Endothelial cell of umbilical vein (primary cell): Measurements from ENCODE around the gene RPP25. TPM values are rescaled to one million over a fixed set of nuclear protein-coding genes. Genes with fewer than 3 reads are reported as not detected.

ENCODE experiments used
- BruUV-seq: library from RNA; stranded (reverse); fragments of 400-500 nt; replicated peaks from 2 replicates; lab custom pipeline; 2021; lab: Mats Ljungman, UMichigan
- CTCF ChIA-PET: fragments of 300-600, 350-600 bp; sonication (Branson Sonifier 250); formaldehyde crosslinking; loops from one replicate; lab custom pipeline; 2021; ENCODE audit warnings: antibody characterized with exemption, inconsistent platforms; lab: Charles Lee
- POLR2A ChIA-PET: fragments of 300-600, 350-600 bp; sonication (Branson Sonifier 250); formaldehyde crosslinking; loops from one replicate; lab custom pipeline; 2021; ENCODE audit warnings: antibody characterized with exemption, inconsistent platforms; lab: Charles Lee
- DNase-seq: peaks from one replicate; pipeline ENCODE4 v3.0.0-alpha.2; 2011; ENCODE audit warnings: low read depth, low spot score
- FAIRE-seq: peaks from 2 replicates; lab custom pipeline; 2011; peaks lifted over from hg19 to GRCh38; lab: Jason Lieb, UNC
- H2AFZ ChIP-seq: 2 replicates; pipeline ENCODE4 v1.6.0; 2012; ENCODE audit warnings: low read depth, low read length, control low read depth, inconsistent platforms
- H3K27ac ChIP-seq: 2 replicates; pipeline ENCODE4 v1.5.1; 2011; ENCODE audit warnings: low read depth, mild to moderate bottlenecking, control low read depth, low read length, moderate library complexity; ENCODE audit not compliant: insufficient read depth
- H3K27me3 ChIP-seq, 2 experiments: 2 replicates each; pipeline versions ENCODE4 v1.6.0 to v1.6.1; 2011; ENCODE audit warnings: low read length in 2 of 2, mixed read lengths in 1 of 2; ENCODE audit not compliant: control insufficient read depth in 2 of 2, insufficient read depth in 2 of 2
- H3K36me3 ChIP-seq, 2 experiments: 2 replicates in 1 of 2; 3 replicates in 1 of 2; pipeline ENCODE4 v1.5.1; 2011; ENCODE audit warnings: low read length in 2 of 2, mild to moderate bottlenecking in 1 of 2, moderate library complexity in 1 of 2; ENCODE audit not compliant: control insufficient read depth in 2 of 2, insufficient read depth in 2 of 2; ENCODE audit errors: extremely low read depth in 1 of 2
- H3K4me1 ChIP-seq: 3 replicates; pipeline ENCODE4 v1.5.1; 2011; ENCODE audit warnings: mild to moderate bottlenecking, low read length; ENCODE audit not compliant: control insufficient read depth, insufficient read depth; ENCODE audit errors: extremely low read depth
- H3K4me2 ChIP-seq: 2 replicates; pipeline ENCODE4 v1.6.1; 2011; ENCODE audit warnings: low read length, control low read depth, mixed read lengths; ENCODE audit not compliant: insufficient read depth
- H3K4me3 ChIP-seq, 3 experiments: fragments of 200-600 bp in 1 of 3; sonication (generic), shearing (Covaris generic) in 1 of 3; replicated peaks in 1 of 3; 2 replicates each; pipeline ENCODE4 v1.5.1; 2011 to 2016; ENCODE audit warnings: control low read depth in 3 of 3, low read length in 3 of 3, mild to moderate bottlenecking in 2 of 3, inconsistent platforms in 1 of 3, low read depth in 1 of 3, moderate library complexity in 1 of 3; ENCODE audit not compliant: insufficient read depth in 1 of 3
- H3K79me2 ChIP-seq: 2 replicates; pipeline ENCODE4 v1.6.0; 2012; ENCODE audit warnings: low read length, inconsistent platforms; ENCODE audit not compliant: control insufficient read depth, insufficient read depth
- H3K9ac ChIP-seq: replicated peaks from 2 replicates; pipeline ENCODE3; 2011; ENCODE audit warnings: low read length, control low read depth; ENCODE audit not compliant: insufficient read depth; ENCODE audit errors: extremely low read depth
- H3K9me1 ChIP-seq: replicated peaks from 3 replicates; pipeline ENCODE4 v1.6.0; 2011; ENCODE audit warnings: mild to moderate bottlenecking, low read length; ENCODE audit not compliant: control insufficient read depth, insufficient read depth; ENCODE audit errors: extremely low read depth
- H3K9me3 ChIP-seq: replicated peaks from 2 replicates; pipeline ENCODE4 v1.5.1; 2012; ENCODE audit warnings: low read length, inconsistent platforms; ENCODE audit not compliant: control insufficient read depth, insufficient read depth
- H4K20me1 ChIP-seq: replicated peaks from 2 replicates; pipeline ENCODE3; 2011; ENCODE audit warnings: mild to moderate bottlenecking, low read length; ENCODE audit not compliant: control insufficient read depth, insufficient read depth; ENCODE audit errors: extremely low read depth
- EZH2 ChIP-seq: IDR thresholded peaks from 2 replicates; pipeline ENCODE4 v1.6.1; 2012; ENCODE audit warnings: borderline replicate concordance, low read depth, mild to moderate bottlenecking, moderate library complexity, low read length, inconsistent platforms; ENCODE audit not compliant: severe bottlenecking
- FOS ChIP-seq: IDR thresholded peaks from 2 replicates; pipeline ENCODE4 v1.6.1; 2011; ENCODE audit warnings: mild to moderate bottlenecking, low read length, moderate library complexity, borderline replicate concordance; ENCODE audit not compliant: insufficient read depth
- GATA2 ChIP-seq: IDR thresholded peaks from 2 replicates; pipeline ENCODE4 v1.7.0; 2011; ENCODE audit warnings: low read depth, mild to moderate bottlenecking, moderate library complexity, mixed read lengths, low read length; ENCODE audit not compliant: insufficient read length, insufficient read depth
- MAX ChIP-seq: IDR thresholded peaks from 2 replicates; pipeline ENCODE4 v1.6.1; 2011; ENCODE audit not compliant: insufficient read depth, insufficient read length
- MYC ChIP-seq: IDR thresholded peaks from one replicate; pipeline ENCODE4 v1.6.1; 2011; ENCODE audit warnings: mild to moderate bottlenecking, low read depth, low read length
- dilution Hi-C: fragments of 300-500 bp; cut with MboI; formaldehyde crosslinking; loops from one replicate; pipeline ENCODE4 v1.15.0; 2019; ENCODE audit warnings: low sequenced_read_pairs; ENCODE audit not compliant: extremely low pct_ligation_motif_present
- intact Hi-C: fragments of 100-400 bp; cut with micrococcal nuclease; formaldehyde crosslinking; loops from one replicate; pipeline ENCODE4 v1.10.0; 2022
- polyA plus RNA-seq, 4 experiments: library from polyadenylated mRNA; depleted of rRNA in 3 of 4; stranded (reverse) in 3 of 4; unstranded in 1 of 4; fragments of >200 nt; gene quantifications; 2 replicates each; pipeline versions ENCODE4 v1.2.1 to v1.2.3, GENCODE V29; 2011 to 2012; ENCODE audit warnings: missing spikeins in 1 of 4
- total RNA-seq: library from RNA; stranded (reverse); gene quantifications from 2 replicates; pipeline ENCODE4 v1.2.3, GENCODE V29; 2021
- TF ChIP-seq, protein P1 (sequence below), 2 donors: IDR thresholded peaks; 1 replicate in 1 of 2; 2 replicates in 1 of 2; pipeline ENCODE4 v1.5.1; 2011; ENCODE audit warnings: low read length in 2 of 2, mild to moderate bottlenecking in 2 of 2, moderate library complexity in 2 of 2, control low read depth in 1 of 2, inconsistent platforms in 1 of 2, low read depth in 1 of 2; ENCODE audit not compliant: insufficient read depth in 1 of 2; ENCODE audit errors: extremely low read depth in 1 of 2

Gene RPP25
- total and polyA plus RNA-seq, 2 donors (not counting 3 experiments of a cell fraction or from before 2014, with no cell fraction given) = 10.1 to 13.8 TPM

- DNase-seq (no peak), FAIRE-seq (no peak)
- dilution Hi-C loops (no loop called here), intact Hi-C loops (loop anchor here (2.0 kb wide), 2 partner anchors 19 to 71 kb away; partner anchors contain the start of gene COX5A)
- BruUV-seq = no TSS peak
- Histone ChIP-seq H3K4me1 (peaks cover 58% of the 10 kb centered on the region), H3K27ac (peak overlapping the region; percentile 46), H3K36me3 (no peaks in the 10 kb centered on the region), H4K20me1 (no peaks in the 10 kb centered on the region), H2AFZ (peak overlapping the region; percentile 93), H3K9me1 (no peaks in the 10 kb centered on the region), H3K9me3 (no peaks in the 10 kb centered on the region), H3K27me3 (peaks cover 0 to 3% of the 10 kb centered on the region in 2 experiments), H3K9ac (peak overlapping the region; percentile 24), H3K4me3 (peak overlapping the region; percentile 44 to 56 (median 53)), H3K79me2 (peaks cover 15% of the 10 kb centered on the region), H3K4me2 (peak overlapping the region; percentile 89)
- ChIA-PET CTCF (interaction anchor here (0.9 to 3.8 kb wide), 11 partner anchors 8 to 350 kb away, joined by 3 to 20 read pairs (median 7); partner anchors contain the start of gene SCAMP5), POLR2A (interaction anchor here (0.6 to 0.7 kb wide), 2 partner anchors 11 to 40 kb away, joined by 4 to 7 read pairs; no protein-coding TSS in a partner anchor)
- TF ChIP-seq, protein P1, sequence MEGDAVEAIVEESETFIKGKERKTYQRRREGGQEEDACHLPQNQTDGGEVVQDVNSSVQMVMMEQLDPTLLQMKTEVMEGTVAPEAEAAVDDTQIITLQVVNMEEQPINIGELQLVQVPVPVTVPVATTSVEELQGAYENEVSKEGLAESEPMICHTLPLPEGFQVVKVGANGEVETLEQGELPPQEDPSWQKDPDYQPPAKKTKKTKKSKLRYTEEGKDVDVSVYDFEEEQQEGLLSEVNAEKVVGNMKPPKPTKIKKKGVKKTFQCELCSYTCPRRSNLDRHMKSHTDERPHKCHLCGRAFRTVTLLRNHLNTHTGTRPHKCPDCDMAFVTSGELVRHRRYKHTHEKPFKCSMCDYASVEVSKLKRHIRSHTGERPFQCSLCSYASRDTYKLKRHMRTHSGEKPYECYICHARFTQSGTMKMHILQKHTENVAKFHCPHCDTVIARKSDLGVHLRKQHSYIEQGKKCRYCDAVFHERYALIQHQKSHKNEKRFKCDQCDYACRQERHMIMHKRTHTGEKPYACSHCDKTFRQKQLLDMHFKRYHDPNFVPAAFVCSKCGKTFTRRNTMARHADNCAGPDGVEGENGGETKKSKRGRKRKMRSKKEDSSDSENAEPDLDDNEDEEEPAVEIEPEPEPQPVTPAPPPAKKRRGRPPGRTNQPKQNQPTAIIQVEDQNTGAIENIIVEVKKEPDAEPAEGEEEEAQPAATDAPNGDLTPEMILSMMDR (IDR thresholded peaks at IDR 0.05; ENCODE audit: extremely low read depth in 1 of 2, insufficient read depth in 1 of 2, low read depth in 1 of 2, low read length in 2 of 2) = no peak
- TF ChIP-seq MYC (no peak), FOS (no peak), EZH2 (no peak), MAX (no peak), GATA2 (no peak)
Observed at GRCh38 chr15:74957476-74958035, 984 bp upstream of the RPP25 start.
